Stimulated activated naive CD8-positive, alpha-beta T cell treated with anti-CD3 and anti-CD28 coated beads, Interleukin-15, amount 100 ng/mL, for 72 hours (primary cell): ENCODE data around the gene SLC1A1.
A peak's percentile ranks its signal among the peaks of the same experiment; 100 is the strongest.

Experiments
- ATAC-seq: fragments of 150-1000 bp; cut with Tn5 transposase; 2 replicates; pipeline ENCODE4 v1.10.0; 2021; ENCODE audit warnings: mild to moderate bottlenecking, moderate library complexity
- DNase-seq, 2 donors: peaks; one replicate each; pipeline ENCODE4 v3.0.0; 2021 to 2022
- H3K27ac Mint-ChIP-seq, 2 donors: one replicate each; pipeline ENCODE4 v1.8.0; 2022; ENCODE audit warnings: mild to moderate bottlenecking in 2 of 2, mixed read lengths in 2 of 2, moderate library complexity in 2 of 2
- H3K27me3 Mint-ChIP-seq: one replicate; pipeline ENCODE4 v1.8.0; 2022; ENCODE audit warnings: mixed read lengths
- H3K4me1 Mint-ChIP-seq: one replicate; pipeline ENCODE4 v1.8.0; 2022; ENCODE audit warnings: mild to moderate bottlenecking, mixed read lengths
- H3K4me3 Mint-ChIP-seq, 2 donors: one replicate each; pipeline ENCODE4 v1.8.0; 2022; ENCODE audit warnings: mild to moderate bottlenecking in 2 of 2, mixed read lengths in 2 of 2, moderate library complexity in 1 of 2
- H3K9me3 Mint-ChIP-seq, 2 donors: one replicate each; pipeline ENCODE4 v1.8.0; 2022; ENCODE audit warnings: mixed read lengths in 2 of 2

SLC1A1 gene

GRCh38 chr9:4489919-4490704 is at the start of gene SLC1A1:
Gene SLC1A1 (plus strand): TSS chr9:4490468. CDS start chr9:4490680, 212 bp downstream.
- peak; percentile 62 for ATAC-seq
- peak; percentile 21 for DNase-seq
- Mint-ChIP-seq H3K4me3 (peak within 1 kb of the TSS; percentile 81 to 82), H3K27ac (no peak within 1 kb of the TSS), H3K27me3 (peaks cover 48% of the 10 kb centered on the region), H3K9me3 (no peaks in the 10 kb centered on the region), H3K4me1 (peaks cover 32% of the 10 kb centered on the region)

DNA sequence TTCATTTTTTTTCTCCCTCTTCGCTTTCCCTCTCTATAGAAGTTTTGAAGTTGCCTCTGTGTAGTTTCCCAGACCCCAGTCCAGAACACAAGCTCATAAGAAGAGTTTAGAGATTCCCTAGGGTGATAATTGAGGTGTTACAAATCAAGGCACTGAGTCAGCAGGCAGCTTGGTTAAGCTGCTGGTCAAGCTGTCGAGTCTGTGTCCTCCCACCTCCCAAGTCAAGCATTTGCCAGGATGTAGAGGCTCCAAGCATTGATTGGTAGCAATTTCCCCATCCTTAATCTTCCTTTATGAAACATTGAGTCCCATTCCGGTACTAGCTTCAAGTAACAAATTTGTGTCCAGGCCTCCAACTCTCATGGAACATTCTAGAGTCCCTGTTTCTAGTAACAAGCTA is 47.5 kb upstream of the SLC1A1 start:
- no peak overlapping the region for H3K27ac Mint-ChIP-seq
- H3K4me1 Mint-ChIP-seq: no peaks in the 10 kb centered on the region
- H3K27me3 Mint-ChIP-seq: no peaks in the 10 kb centered on the region
- peaks cover 14 to 24% of the 10 kb centered on the region in 2 donors for H3K9me3 Mint-ChIP-seq
- DNase-seq: no peak
- no peak for ATAC-seq
- no peak overlapping the region for H3K4me3 Mint-ChIP-seq

- peak overlapping the region in 1 of 2 donors; percentile 4 for H3K27ac Mint-ChIP-seq
- H3K4me1 Mint-ChIP-seq: no peaks in the 10 kb centered on the region
- no peak overlapping the region for H3K4me3 Mint-ChIP-seq
- H3K9me3 Mint-ChIP-seq: peaks cover 14 to 23% of the 10 kb centered on the region in 2 donors
- H3K27me3 Mint-ChIP-seq: no peaks in the 10 kb centered on the region
- DNase-seq (no peak), ATAC-seq (no peak)
Observed at GRCh38 chr9:4443439-4443838, 46.8 kb upstream of the SLC1A1 start.

- no peak overlapping the region for H3K4me3 Mint-ChIP-seq
- DNase-seq (no peak), ATAC-seq (no peak)
- no peak overlapping the region for H3K27ac Mint-ChIP-seq
- peaks cover 7 to 8% of the 10 kb centered on the region in 2 donors for H3K9me3 Mint-ChIP-seq
- H3K4me1 Mint-ChIP-seq: no peaks in the 10 kb centered on the region
- peaks cover 6% of the 10 kb centered on the region for H3K27me3 Mint-ChIP-seq
Observed at GRCh38 chr9:4461437-4461836, 28.8 kb upstream of the SLC1A1 start.

DNA sequence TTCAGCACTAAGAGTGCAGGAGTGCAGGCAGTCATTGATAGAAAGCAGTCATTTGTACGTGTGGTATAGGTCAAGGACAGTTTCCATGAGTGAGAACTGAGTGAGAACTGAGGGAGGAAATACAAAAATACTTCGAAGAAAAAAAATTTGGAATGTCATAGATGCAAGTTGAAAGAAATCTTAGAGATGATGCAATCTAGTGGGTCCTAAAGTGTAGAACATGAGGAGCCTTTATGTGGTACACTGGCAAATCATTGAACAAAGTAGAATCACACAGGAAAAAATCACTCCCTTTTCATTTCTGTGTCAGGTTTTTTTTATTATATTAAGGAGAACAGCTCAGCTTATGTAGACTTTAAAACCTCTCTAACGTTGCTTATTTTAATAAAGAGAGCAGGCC is 26.4 kb upstream of the SLC1A1 start:
- Mint-ChIP-seq H3K27ac (no peak overlapping the region), H3K4me1 (no peaks in the 10 kb centered on the region), H3K27me3 (peaks cover 6% of the 10 kb centered on the region), H3K9me3 (peaks cover 7 to 18% of the 10 kb centered on the region in 2 donors), H3K4me3 (no peak overlapping the region)
- ATAC-seq (no peak), DNase-seq (no peak)

DNA sequence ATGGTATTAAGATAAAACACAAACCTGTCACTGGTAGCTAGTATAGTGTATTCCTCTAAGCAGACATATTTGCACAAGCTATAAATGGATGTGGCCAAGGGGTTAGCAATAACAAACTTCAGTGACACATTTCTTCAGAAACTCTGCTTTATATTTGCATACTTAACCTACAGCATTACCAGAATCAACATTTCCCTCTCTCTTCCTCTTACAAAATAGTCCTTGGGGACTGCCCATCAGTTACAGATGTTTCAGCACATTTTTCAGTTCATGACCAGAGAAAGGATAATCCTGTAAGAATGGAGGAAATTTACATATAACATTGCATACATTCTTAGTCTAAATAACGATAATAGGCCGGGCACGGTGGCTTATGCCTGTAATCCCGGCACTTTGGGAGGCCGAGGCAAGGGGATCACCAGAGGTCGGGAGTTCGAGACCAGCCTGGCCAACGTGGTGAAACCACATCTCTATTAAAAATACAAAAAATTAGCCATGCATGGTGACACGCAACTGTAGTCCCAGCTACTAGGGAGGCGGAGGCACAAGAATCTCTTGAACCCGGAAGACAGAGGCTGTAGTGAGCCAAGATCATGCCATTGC is 25.3 kb upstream of the SLC1A1 start:
- Mint-ChIP-seq H3K4me3 (no peak overlapping the region), H3K27ac (no peak overlapping the region), H3K9me3 (peaks cover 4 to 21% of the 10 kb centered on the region in 2 donors), H3K4me1 (no peaks in the 10 kb centered on the region), H3K27me3 (no peaks in the 10 kb centered on the region)
- no peak for DNase-seq
- peak; percentile 60 for ATAC-seq

DNA sequence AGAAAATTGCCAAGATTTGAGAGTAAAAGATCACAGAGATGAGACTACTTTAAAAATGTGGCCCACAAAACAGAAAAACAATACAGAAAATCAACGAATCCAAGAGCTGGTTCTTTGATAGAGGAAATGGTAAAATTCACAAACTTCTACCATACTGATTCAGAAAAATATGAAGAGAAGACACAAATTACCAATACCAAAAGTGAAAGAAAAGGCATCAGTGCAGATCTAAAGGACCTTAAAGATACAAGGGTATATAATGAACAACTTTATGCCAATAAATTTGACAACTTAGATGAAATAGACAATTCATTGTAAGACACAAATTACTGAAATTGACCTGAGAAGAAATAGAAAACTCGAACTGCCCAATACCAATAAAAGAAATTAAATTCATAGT is 24.4 kb upstream of the SLC1A1 start:
- no peak overlapping the region for H3K4me3 Mint-ChIP-seq
- no peak for ATAC-seq
- H3K27ac Mint-ChIP-seq: no peak overlapping the region
- DNase-seq: no peak
- no peaks in the 10 kb centered on the region for H3K4me1 Mint-ChIP-seq
- no peaks in the 10 kb centered on the region for H3K27me3 Mint-ChIP-seq
- peaks cover 4 to 21% of the 10 kb centered on the region in 2 donors for H3K9me3 Mint-ChIP-seq

GRCh38 chr9:4475301-4475700 is 15.0 kb upstream of the SLC1A1 start:
- Mint-ChIP-seq H3K27me3 (no peaks in the 10 kb centered on the region), H3K9me3 (peaks cover 0 to 7% of the 10 kb centered on the region in 2 donors), H3K4me1 (no peaks in the 10 kb centered on the region), H3K27ac (no peak overlapping the region), H3K4me3 (no peak overlapping the region)
- DNase-seq: no peak
- ATAC-seq: no peak

GRCh38 chr9:4486176-4486575 is 4.1 kb upstream of the SLC1A1 start:
- peaks cover 24% of the 10 kb centered on the region for H3K4me1 Mint-ChIP-seq
- H3K27ac Mint-ChIP-seq: no peak overlapping the region
- DNase-seq (no peak), ATAC-seq (peak; percentile 69)
- H3K27me3 Mint-ChIP-seq: peaks cover 30% of the 10 kb centered on the region
- no peaks in the 10 kb centered on the region for H3K9me3 Mint-ChIP-seq
- H3K4me3 Mint-ChIP-seq: no peak overlapping the region

- no peak for DNase-seq
- Mint-ChIP-seq H3K4me1 (peaks cover 32% of the 10 kb centered on the region), H3K27ac (no peak overlapping the region), H3K4me3 (peak overlapping the region; percentile 81 to 82), H3K27me3 (peaks cover 44% of the 10 kb centered on the region), H3K9me3 (no peaks in the 10 kb centered on the region)
- no peak for ATAC-seq
Observed at GRCh38 chr9:4489562-4489918, 728 bp upstream of the SLC1A1 start.

DNA sequence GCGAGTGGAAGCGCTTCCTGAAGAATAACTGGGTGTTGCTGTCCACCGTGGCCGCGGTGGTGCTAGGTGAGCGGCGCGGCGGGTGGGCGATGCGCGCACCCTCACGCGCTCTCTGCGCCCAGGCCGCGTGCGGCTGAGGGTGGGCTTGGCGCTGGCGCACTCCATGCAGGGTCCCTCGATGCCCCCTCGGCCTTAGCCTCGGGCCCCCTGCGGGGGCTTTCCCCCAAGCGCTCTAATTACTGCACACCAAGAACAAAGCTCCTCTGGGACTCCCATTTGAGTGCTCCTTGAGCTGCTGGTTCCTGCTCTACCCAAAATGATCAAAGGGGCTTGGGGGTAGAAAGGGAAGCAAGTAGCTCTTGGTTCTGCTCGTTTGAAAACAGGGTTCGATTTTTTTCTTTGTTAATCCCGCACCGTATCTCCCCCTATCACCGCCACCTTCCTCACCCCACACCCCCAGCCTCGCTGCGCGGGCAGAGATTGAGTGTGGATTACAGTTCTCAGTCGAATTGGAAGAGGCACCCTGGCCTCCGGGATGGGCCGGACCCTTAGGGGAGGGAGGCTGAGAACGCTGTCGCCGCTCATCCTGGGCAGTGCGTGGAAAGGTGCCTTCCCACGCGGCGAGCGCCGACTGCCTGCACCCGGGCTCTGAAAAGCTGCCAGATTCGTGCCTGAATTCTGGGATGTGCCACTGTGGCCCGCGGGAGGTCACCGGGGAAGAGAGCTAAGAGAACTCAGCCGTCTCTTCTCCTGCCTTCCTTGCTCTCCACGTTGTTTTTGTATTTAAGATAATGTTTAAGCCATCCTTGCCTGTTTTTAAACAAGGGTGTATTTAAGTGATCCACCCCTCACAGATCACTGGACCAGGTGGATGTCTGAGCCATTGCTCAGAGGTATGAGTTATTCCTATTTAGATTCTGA is 697 bp downstream of the SLC1A1 start:
- DNase-seq (no peak), ATAC-seq (peak; percentile 36)
- H3K4me1 Mint-ChIP-seq: peaks cover 32% of the 10 kb centered on the region
- H3K27me3 Mint-ChIP-seq: peaks cover 57% of the 10 kb centered on the region
- H3K9me3 Mint-ChIP-seq: no peaks in the 10 kb centered on the region
- peak overlapping the region; percentile 81 to 82 for H3K4me3 Mint-ChIP-seq
- no peak overlapping the region for H3K27ac Mint-ChIP-seq

DNA sequence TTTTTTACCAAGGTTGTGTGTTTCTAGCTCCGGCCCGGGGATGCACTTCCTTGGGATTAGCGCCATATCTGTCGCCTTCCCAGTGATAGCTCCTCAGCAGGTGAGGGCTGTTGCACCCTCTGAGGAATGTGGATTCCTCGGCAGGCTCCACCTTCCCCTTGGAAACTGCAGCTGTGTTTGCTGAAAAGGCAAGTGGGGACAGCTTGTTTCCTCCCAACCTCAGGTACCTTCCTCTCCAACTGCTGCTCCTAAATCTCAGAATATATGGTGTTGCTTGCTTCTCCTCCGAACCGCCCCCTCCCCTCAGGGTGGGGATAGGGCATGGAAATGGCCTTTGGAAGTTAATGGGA is 1.3 kb downstream of the SLC1A1 start:
- Mint-ChIP-seq H3K9me3 (no peaks in the 10 kb centered on the region), H3K27me3 (peaks cover 62% of the 10 kb centered on the region), H3K27ac (no peak overlapping the region), H3K4me3 (peak overlapping the region; percentile 81 to 82), H3K4me1 (peaks cover 25% of the 10 kb centered on the region)
- ATAC-seq (no peak), DNase-seq (no peak)

DNA sequence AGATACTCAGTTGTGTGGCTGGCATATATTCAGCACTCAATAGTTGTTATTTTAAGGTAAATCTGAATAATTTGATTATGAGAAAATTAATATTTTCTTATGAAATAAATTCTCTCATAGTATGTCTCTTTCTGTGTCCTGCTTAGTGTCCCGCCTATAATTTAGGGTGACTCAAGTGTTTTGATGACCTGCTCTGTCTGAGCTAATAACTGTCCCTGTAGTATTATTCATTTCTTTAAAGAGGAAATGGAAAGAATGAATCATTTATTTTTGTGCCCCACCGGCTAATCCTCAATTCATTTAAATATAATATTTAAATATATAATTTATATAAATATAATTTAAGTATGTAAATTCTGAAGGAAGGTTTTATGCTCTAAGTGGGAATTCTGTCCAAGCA is 4.1 kb downstream of the SLC1A1 start:
- ATAC-seq (no peak), DNase-seq (no peak)
- Mint-ChIP-seq H3K4me1 (peaks cover 22% of the 10 kb centered on the region), H3K9me3 (no peaks in the 10 kb centered on the region), H3K4me3 (no peak overlapping the region), H3K27ac (peak overlapping the region in 1 of 2 donors; percentile 62), H3K27me3 (peaks cover 49% of the 10 kb centered on the region)

DNA sequence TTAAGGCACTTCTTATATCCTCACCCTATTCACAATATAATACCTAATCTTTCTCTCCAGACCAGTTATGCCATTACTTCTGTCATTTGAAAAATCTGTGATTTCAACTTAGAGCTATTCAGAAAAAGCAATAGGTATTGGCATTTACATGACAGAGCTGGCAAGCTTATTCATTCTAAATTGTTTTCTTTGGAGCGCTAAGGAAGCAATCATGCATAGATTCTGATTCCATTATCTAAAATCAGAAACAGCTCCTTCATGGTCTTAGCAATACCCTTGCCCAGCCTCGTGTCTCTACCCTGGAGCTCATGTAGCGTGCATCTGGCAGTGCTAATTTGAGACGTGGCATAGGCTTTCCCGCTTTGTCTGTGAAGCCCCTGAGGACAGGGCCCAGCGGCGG is 4.5 kb downstream of the SLC1A1 start:
- Mint-ChIP-seq H3K4me1 (peaks cover 18% of the 10 kb centered on the region), H3K27ac (no peak overlapping the region), H3K27me3 (peaks cover 44% of the 10 kb centered on the region), H3K4me3 (no peak overlapping the region), H3K9me3 (no peaks in the 10 kb centered on the region)
- ATAC-seq (no peak), DNase-seq (no peak)

DNA sequence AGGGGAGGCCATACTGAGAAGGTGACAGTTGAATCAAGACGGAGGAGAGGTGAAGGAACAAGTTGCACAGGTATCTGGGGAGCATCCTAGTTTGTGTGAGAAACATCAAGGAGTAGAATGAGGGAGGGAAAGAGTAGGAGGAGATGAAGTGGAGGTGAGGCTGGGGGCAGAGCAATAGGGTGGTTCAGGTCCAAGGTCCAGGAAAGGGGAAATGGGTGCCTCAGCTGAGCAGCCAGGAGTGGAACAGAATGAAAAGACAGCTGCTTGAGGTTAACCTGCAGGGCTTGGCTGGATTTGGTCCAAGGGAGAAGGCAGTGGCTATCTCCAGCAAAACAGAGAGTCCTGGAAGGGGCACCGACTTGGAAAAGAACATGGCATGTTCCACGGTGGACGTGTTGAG is 5.3 kb downstream of the SLC1A1 start:
- no peak for ATAC-seq
- Mint-ChIP-seq H3K27me3 (peaks cover 38% of the 10 kb centered on the region), H3K4me1 (peaks cover 17% of the 10 kb centered on the region), H3K4me3 (no peak overlapping the region), H3K27ac (no peak overlapping the region), H3K9me3 (no peaks in the 10 kb centered on the region)
- DNase-seq: no peak

GRCh38 chr9:4496497-4496896 is 6.2 kb downstream of the SLC1A1 start:
- Mint-ChIP-seq H3K27me3 (peaks cover 37% of the 10 kb centered on the region), H3K9me3 (no peaks in the 10 kb centered on the region), H3K4me3 (no peak overlapping the region), H3K27ac (no peak overlapping the region), H3K4me1 (peaks cover 14% of the 10 kb centered on the region)
- no peak for DNase-seq
- no peak for ATAC-seq
